CD14-positive monocyte (primary cell): ENCODE measurements around the gene ANO9. TPM values are rescaled to one million over a fixed set of nuclear protein-coding genes. Genes with fewer than 3 reads are reported as not detected.

Experiments used
- DNase-seq, 3 donors: peaks; one replicate each; pipeline ENCODE4 v3.0.0-alpha.2; 2011 to 2022
- H2AFZ ChIP-seq: 2 replicates; pipeline ENCODE4 v1.6.0; 2012; ENCODE audit warnings: mild to moderate bottlenecking, low read depth, low read length, inconsistent platforms; ENCODE audit not compliant: insufficient read depth, poor library complexity, severe bottlenecking
- H3K27ac ChIP-seq, 2 donors: 1 replicate in 1 of 2; 2 replicates in 1 of 2; pipeline ENCODE4 v1.5.1; 2012 to 2013; ENCODE audit warnings: low read length in 2 of 2, control low read depth in 1 of 2, inconsistent platforms in 1 of 2, low read depth in 1 of 2, mild to moderate bottlenecking in 1 of 2
- H3K27me3 ChIP-seq, 2 donors: one replicate each; pipeline versions ENCODE4 v1.6.0 to v1.6.1; 2011 to 2013; ENCODE audit warnings: low read length in 2 of 2; ENCODE audit not compliant: control insufficient read depth in 2 of 2, insufficient read depth in 2 of 2
- H3K36me3 ChIP-seq, 2 donors: replicated peaks in 1 of 2; 1 replicate in 1 of 2; 2 replicates in 1 of 2; pipeline versions ENCODE4 v1.5.1 to v1.6.1; 2012 to 2013; ENCODE audit warnings: low read length in 2 of 2, control low read depth in 1 of 2, inconsistent platforms in 1 of 2, mild to moderate bottlenecking in 1 of 2; ENCODE audit not compliant: insufficient read depth in 2 of 2, control insufficient read depth in 1 of 2
- H3K4me1 ChIP-seq, 2 donors: 1 replicate in 1 of 2; 2 replicates in 1 of 2; pipeline versions ENCODE4 v1.5.1 to v1.6.1; 2012 to 2013; ENCODE audit warnings: low read length in 2 of 2, control low read depth in 1 of 2, inconsistent platforms in 1 of 2, mild to moderate bottlenecking in 1 of 2, moderate library complexity in 1 of 2; ENCODE audit not compliant: insufficient read depth in 2 of 2, control insufficient read depth in 1 of 2
- H3K4me2 ChIP-seq: replicated peaks from 2 replicates; pipeline ENCODE3; 2012; ENCODE audit warnings: low read length, moderate library complexity, mild to moderate bottlenecking; ENCODE audit not compliant: poor library complexity, severe bottlenecking; ENCODE audit errors: extremely low read depth
- H3K4me3 ChIP-seq, 3 experiments: fragments of 200-600 bp in 1 of 3; sonication (generic) in 1 of 3; replicated peaks in 1 of 3; 1 replicate in 2 of 3; 2 replicates in 1 of 3; pipeline ENCODE4 v1.5.1; 2011 to 2013; ENCODE audit warnings: low read length in 3 of 3, mild to moderate bottlenecking in 3 of 3, control low read depth in 2 of 3, low read depth in 2 of 3, inconsistent platforms in 1 of 3, moderate library complexity in 1 of 3
- H3K79me2 ChIP-seq: 2 replicates; pipeline ENCODE4 v1.6.0; 2012; ENCODE audit warnings: mild to moderate bottlenecking, control low read depth, inconsistent platforms, low read length, moderate library complexity; ENCODE audit not compliant: insufficient read depth
- H3K9ac ChIP-seq: 2 replicates; pipeline ENCODE4 v1.6.0; 2017; ENCODE audit warnings: low read length, mild to moderate bottlenecking; ENCODE audit not compliant: insufficient read depth, poor library complexity, severe bottlenecking
- H3K9me3 ChIP-seq, 2 donors: replicated peaks in 1 of 2; 1 replicate in 1 of 2; 2 replicates in 1 of 2; pipeline versions ENCODE4 v1.5.1 to v1.6.1; 2012 to 2013; ENCODE audit warnings: low read length in 2 of 2, control low read depth in 1 of 2; ENCODE audit not compliant: control insufficient read depth in 1 of 2, insufficient read depth in 1 of 2
- H4K20me1 ChIP-seq: 2 replicates; pipeline ENCODE4 v1.6.0; 2012; ENCODE audit warnings: mild to moderate bottlenecking, low read length, control low read depth, moderate library complexity; ENCODE audit not compliant: insufficient read depth
- H3K27ac Mint-ChIP-seq, 7 donors: one replicate each; pipeline ENCODE4 v1.8.0; 2020; ENCODE audit warnings: mild to moderate bottlenecking in 7 of 7, mixed read lengths in 7 of 7, moderate library complexity in 6 of 7, inconsistent platforms in 2 of 7
- H3K27me3 Mint-ChIP-seq, 3 donors: one replicate each; pipeline ENCODE4 v1.8.0; 2021 to 2022; ENCODE audit warnings: low read depth in 3 of 3, mild to moderate bottlenecking in 3 of 3, mixed read lengths in 3 of 3, moderate library complexity in 3 of 3, inconsistent platforms in 1 of 3
- H3K36me3 Mint-ChIP-seq, 2 donors: one replicate each; pipeline ENCODE4 v1.8.0; 2020; ENCODE audit warnings: mixed read lengths in 2 of 2, inconsistent platforms in 1 of 2, mild to moderate bottlenecking in 1 of 2
- H3K4me1 Mint-ChIP-seq: one replicate; pipeline ENCODE4 v1.8.0; 2020; ENCODE audit warnings: mild to moderate bottlenecking, mixed read lengths
- H3K4me3 Mint-ChIP-seq, 2 donors: one replicate each; pipeline ENCODE4 v1.8.0; 2020; ENCODE audit warnings: mild to moderate bottlenecking in 2 of 2, mixed read lengths in 2 of 2, moderate library complexity in 1 of 2
- H3K9me3 Mint-ChIP-seq, 7 donors: one replicate each; pipeline ENCODE4 v1.8.0; 2020 to 2022; ENCODE audit warnings: mixed read lengths in 7 of 7, mild to moderate bottlenecking in 6 of 7, moderate library complexity in 6 of 7, inconsistent platforms in 2 of 7
- WGBS: methylation state at CpG from one replicate; pipeline ENCODE4 v1.1.5; 2013; ENCODE audit warnings: missing lambda C conversion rate; ENCODE audit not compliant: insufficient coverage; 5-methylcytosine and 5-hydroxymethylcytosine counted together
- intact Hi-C, 2 donors: fragments of 100-400 bp; cut with micrococcal nuclease; formaldehyde crosslinking; loops; one replicate each; pipeline versions ENCODE4 v1.15.0 to v1.15.1; 2023
- polyA plus RNA-seq, 3 donors: library from polyadenylated mRNA; depleted of rRNA in 1 of 3; unstranded in 2 of 3; stranded (reverse) in 1 of 3; fragments of 300-500 nt in 2 of 3; fragments of >200 nt in 1 of 3; fragmentation: Illumina TruSeq in 2 of 3; gene quantifications; 1 replicate in 2 of 3; 2 replicates in 1 of 3; pipeline ENCODE4 v1.2.3, GENCODE V29; 2012 to 2021
- TF ChIP-seq, protein P1 (sequence below): fragments of 200-600 bp; IDR thresholded peaks from one replicate; pipeline ENCODE4 v1.8.0; 2022; ENCODE audit warnings: antibody characterized with exemption, mild to moderate bottlenecking

ANO9 gene
- polyA plus RNA-seq, 3 donors: 0.18 to 0.24 TPM; not detected in 1

DNA sequence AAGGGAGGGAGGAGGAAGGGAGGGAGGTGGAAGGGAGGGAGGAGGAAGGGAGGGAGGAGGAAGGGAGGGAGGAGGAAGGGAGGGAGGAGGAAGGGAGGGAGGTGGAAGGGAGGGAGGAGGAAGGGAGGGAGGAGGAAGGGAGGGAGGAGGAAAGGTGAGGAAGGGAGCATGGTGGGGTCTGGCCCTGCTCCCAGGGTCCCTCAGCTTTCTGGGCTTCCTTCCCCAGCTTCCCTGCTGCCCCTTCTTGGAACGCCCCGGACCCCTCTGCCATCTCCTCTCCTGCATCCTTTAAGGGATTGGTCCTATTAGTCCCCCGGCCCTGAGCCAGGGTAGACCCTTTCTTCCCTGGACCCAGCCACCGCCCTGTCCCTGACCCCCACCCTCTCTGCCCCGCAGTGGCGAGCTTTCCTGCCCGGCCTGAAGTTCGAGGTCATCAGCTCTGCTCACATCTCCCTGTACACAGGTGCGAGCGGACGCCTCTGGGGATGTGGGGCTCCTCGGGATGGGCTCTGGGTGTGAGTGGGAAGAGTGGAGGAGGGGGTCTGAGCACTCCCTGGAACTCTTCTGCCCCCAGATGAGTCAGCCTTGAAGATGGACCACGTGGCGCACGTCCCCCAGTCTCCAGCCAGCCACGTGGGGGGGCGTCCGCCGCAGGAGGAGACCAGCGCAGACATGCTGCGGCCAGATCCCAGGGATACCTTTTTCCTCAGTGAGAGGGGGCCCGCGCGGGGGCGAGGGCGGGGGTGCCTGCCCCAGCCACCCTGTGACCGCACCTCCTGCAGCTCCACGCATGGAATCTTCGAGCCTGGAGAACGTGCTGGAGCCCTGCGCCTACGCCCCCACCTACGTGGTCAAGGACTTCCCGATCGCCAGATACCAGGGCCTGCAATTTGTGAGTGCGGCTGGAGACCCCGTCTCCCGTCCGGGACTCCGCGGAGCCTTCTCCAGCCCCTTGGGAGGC lies 66.5 kb downstream of the ANO9 start:
- Mint-ChIP-seq H3K27me3 (peaks cover 17 to 23% (median 22%) of the 10 kb centered on the region in 3 donors), H3K36me3 (no peaks in the 10 kb centered on the region), H3K27ac (peak overlapping the region in 1 of 7 donors; percentile 57), H3K4me3 (no peak overlapping the region), H3K9me3 (peaks cover 6 to 25% (median 8%) of the 10 kb centered on the region in 7 donors), H3K4me1 (no peaks in the 10 kb centered on the region)
- peaks cover 4 to 16% of the 10 kb centered on the region in 2 donors for H3K27me3 ChIP-seq
- 94% methylated on average over 33 of the region's 41 CpGs for WGBS
- H3K4me2 ChIP-seq: no peak overlapping the region
- no peak overlapping the region for H3K9ac ChIP-seq
- DNase-seq: no peak
- peaks cover 0 to 21% of the 10 kb centered on the region in 2 donors for H3K9me3 ChIP-seq
- no peaks in the 10 kb centered on the region for H3K36me3 ChIP-seq
- intact Hi-C loops: no loop called here
- H4K20me1 ChIP-seq: no peaks in the 10 kb centered on the region
- H3K79me2 ChIP-seq: no peaks in the 10 kb centered on the region
- H2AFZ ChIP-seq: no peak overlapping the region
- no peak overlapping the region for H3K27ac ChIP-seq
- TF ChIP-seq, protein P1, sequence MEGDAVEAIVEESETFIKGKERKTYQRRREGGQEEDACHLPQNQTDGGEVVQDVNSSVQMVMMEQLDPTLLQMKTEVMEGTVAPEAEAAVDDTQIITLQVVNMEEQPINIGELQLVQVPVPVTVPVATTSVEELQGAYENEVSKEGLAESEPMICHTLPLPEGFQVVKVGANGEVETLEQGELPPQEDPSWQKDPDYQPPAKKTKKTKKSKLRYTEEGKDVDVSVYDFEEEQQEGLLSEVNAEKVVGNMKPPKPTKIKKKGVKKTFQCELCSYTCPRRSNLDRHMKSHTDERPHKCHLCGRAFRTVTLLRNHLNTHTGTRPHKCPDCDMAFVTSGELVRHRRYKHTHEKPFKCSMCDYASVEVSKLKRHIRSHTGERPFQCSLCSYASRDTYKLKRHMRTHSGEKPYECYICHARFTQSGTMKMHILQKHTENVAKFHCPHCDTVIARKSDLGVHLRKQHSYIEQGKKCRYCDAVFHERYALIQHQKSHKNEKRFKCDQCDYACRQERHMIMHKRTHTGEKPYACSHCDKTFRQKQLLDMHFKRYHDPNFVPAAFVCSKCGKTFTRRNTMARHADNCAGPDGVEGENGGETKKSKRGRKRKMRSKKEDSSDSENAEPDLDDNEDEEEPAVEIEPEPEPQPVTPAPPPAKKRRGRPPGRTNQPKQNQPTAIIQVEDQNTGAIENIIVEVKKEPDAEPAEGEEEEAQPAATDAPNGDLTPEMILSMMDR: no peak
- no peaks in the 10 kb centered on the region for H3K4me1 ChIP-seq
- no peak overlapping the region for H3K4me3 ChIP-seq

DNA sequence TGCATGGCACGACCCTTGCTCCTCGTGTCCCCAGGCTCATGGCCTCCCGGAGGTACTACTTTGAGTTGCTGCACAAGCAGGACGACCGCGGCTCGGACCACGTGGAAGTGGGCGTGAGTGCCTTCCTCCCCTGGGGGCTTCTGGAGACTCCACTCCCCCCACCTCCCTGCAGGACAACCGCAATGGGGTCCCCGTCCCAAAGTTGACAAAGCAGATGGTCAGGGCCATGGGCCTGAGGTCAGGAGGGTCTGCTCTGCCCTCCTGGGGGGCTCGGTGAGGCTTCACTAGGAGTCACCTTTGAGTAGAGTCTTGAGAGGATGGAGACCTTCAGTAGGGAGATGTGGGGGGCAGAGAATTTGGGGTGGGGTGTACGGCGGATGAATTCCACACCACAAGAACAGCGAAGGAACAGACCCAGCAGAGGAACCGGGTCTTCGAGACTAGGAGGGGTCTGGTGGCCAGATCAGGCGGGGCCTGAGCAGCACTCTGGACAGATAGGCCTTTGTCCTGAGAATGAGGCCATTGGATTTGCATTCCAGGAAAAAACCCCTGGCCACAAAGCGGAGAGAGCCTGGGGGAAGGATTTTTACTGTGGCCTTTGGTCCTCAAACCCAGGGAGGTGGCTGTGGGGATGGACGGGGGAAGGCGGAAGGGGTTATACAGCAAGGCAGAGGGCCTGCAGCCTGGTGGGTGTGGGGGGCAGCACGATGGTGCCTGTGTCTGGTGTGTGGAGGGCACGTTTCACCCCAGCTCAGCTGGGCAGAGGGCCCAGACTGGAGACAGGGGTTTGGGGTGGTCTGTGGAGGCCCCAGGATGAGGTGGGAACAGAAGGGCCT lies 67.9 kb downstream of the ANO9 start:
- Mint-ChIP-seq H3K4me1 (peaks cover 1% of the 10 kb centered on the region), H3K9me3 (peaks cover 0 to 20% (median 5%) of the 10 kb centered on the region in 7 donors), H3K27me3 (peaks cover 21 to 27% (median 26%) of the 10 kb centered on the region in 3 donors), H3K36me3 (no peaks in the 10 kb centered on the region), H3K27ac (no peak overlapping the region), H3K4me3 (no peak overlapping the region)
- Histone ChIP-seq H3K4me1 (no peaks in the 10 kb centered on the region), H2AFZ (no peak overlapping the region), H4K20me1 (no peaks in the 10 kb centered on the region), H3K36me3 (no peaks in the 10 kb centered on the region), H3K79me2 (no peaks in the 10 kb centered on the region), H3K27ac (no peak overlapping the region), H3K9ac (no peak overlapping the region), H3K9me3 (peaks cover 0 to 9% of the 10 kb centered on the region in 2 donors), H3K27me3 (peaks cover 7 to 21% of the 10 kb centered on the region in 2 donors), H3K4me3 (no peak overlapping the region), H3K4me2 (no peak overlapping the region)
- no peak for DNase-seq
- intact Hi-C loops: no loop called here
- TF ChIP-seq, protein P1: no peak
- 94% methylated on average over 20 of the region's 23 CpGs for WGBS
